Endothelial cell of umbilical vein (primary cell): Measurements from ENCODE around the gene TAS2R38. TPM values are rescaled to one million over a fixed set of nuclear protein-coding genes. Genes with fewer than 3 reads are reported as not detected.

Experiments used
- BruUV-seq: library from RNA; stranded (reverse); fragments of 400-500 nt; replicated peaks from 2 replicates; lab custom pipeline; 2021; lab: Mats Ljungman, UMichigan
- CTCF ChIA-PET: fragments of 300-600, 350-600 bp; sonication (Branson Sonifier 250); formaldehyde crosslinking; loops from one replicate; lab custom pipeline; 2021; ENCODE audit warnings: antibody characterized with exemption, inconsistent platforms; lab: Charles Lee
- POLR2A ChIA-PET: fragments of 300-600, 350-600 bp; sonication (Branson Sonifier 250); formaldehyde crosslinking; loops from one replicate; lab custom pipeline; 2021; ENCODE audit warnings: antibody characterized with exemption, inconsistent platforms; lab: Charles Lee
- DNase-seq: peaks from one replicate; pipeline ENCODE4 v3.0.0-alpha.2; 2011; ENCODE audit warnings: low read depth, low spot score
- FAIRE-seq: peaks from 2 replicates; lab custom pipeline; 2011; peaks lifted over from hg19 to GRCh38; lab: Jason Lieb, UNC
- H2AFZ ChIP-seq: 2 replicates; pipeline ENCODE4 v1.6.0; 2012; ENCODE audit warnings: low read depth, low read length, control low read depth, inconsistent platforms
- H3K27ac ChIP-seq: 2 replicates; pipeline ENCODE4 v1.5.1; 2011; ENCODE audit warnings: low read depth, mild to moderate bottlenecking, control low read depth, low read length, moderate library complexity; ENCODE audit not compliant: insufficient read depth
- H3K27me3 ChIP-seq, 2 experiments: 2 replicates each; pipeline versions ENCODE4 v1.6.0 to v1.6.1; 2011; ENCODE audit warnings: low read length in 2 of 2, mixed read lengths in 1 of 2; ENCODE audit not compliant: control insufficient read depth in 2 of 2, insufficient read depth in 2 of 2
- H3K36me3 ChIP-seq, 2 experiments: 2 replicates in 1 of 2; 3 replicates in 1 of 2; pipeline ENCODE4 v1.5.1; 2011; ENCODE audit warnings: low read length in 2 of 2, mild to moderate bottlenecking in 1 of 2, moderate library complexity in 1 of 2; ENCODE audit not compliant: control insufficient read depth in 2 of 2, insufficient read depth in 2 of 2; ENCODE audit errors: extremely low read depth in 1 of 2
- H3K4me1 ChIP-seq: 3 replicates; pipeline ENCODE4 v1.5.1; 2011; ENCODE audit warnings: mild to moderate bottlenecking, low read length; ENCODE audit not compliant: control insufficient read depth, insufficient read depth; ENCODE audit errors: extremely low read depth
- H3K4me2 ChIP-seq: 2 replicates; pipeline ENCODE4 v1.6.1; 2011; ENCODE audit warnings: low read length, control low read depth, mixed read lengths; ENCODE audit not compliant: insufficient read depth
- H3K4me3 ChIP-seq, 3 experiments: fragments of 200-600 bp in 1 of 3; sonication (generic), shearing (Covaris generic) in 1 of 3; replicated peaks in 1 of 3; 2 replicates each; pipeline ENCODE4 v1.5.1; 2011 to 2016; ENCODE audit warnings: control low read depth in 3 of 3, low read length in 3 of 3, mild to moderate bottlenecking in 2 of 3, inconsistent platforms in 1 of 3, low read depth in 1 of 3, moderate library complexity in 1 of 3; ENCODE audit not compliant: insufficient read depth in 1 of 3
- H3K79me2 ChIP-seq: 2 replicates; pipeline ENCODE4 v1.6.0; 2012; ENCODE audit warnings: low read length, inconsistent platforms; ENCODE audit not compliant: control insufficient read depth, insufficient read depth
- H3K9ac ChIP-seq: replicated peaks from 2 replicates; pipeline ENCODE3; 2011; ENCODE audit warnings: low read length, control low read depth; ENCODE audit not compliant: insufficient read depth; ENCODE audit errors: extremely low read depth
- H3K9me1 ChIP-seq: replicated peaks from 3 replicates; pipeline ENCODE4 v1.6.0; 2011; ENCODE audit warnings: mild to moderate bottlenecking, low read length; ENCODE audit not compliant: control insufficient read depth, insufficient read depth; ENCODE audit errors: extremely low read depth
- H3K9me3 ChIP-seq: replicated peaks from 2 replicates; pipeline ENCODE4 v1.5.1; 2012; ENCODE audit warnings: low read length, inconsistent platforms; ENCODE audit not compliant: control insufficient read depth, insufficient read depth
- H4K20me1 ChIP-seq: replicated peaks from 2 replicates; pipeline ENCODE3; 2011; ENCODE audit warnings: mild to moderate bottlenecking, low read length; ENCODE audit not compliant: control insufficient read depth, insufficient read depth; ENCODE audit errors: extremely low read depth
- EZH2 ChIP-seq: IDR thresholded peaks from 2 replicates; pipeline ENCODE4 v1.6.1; 2012; ENCODE audit warnings: borderline replicate concordance, low read depth, mild to moderate bottlenecking, moderate library complexity, low read length, inconsistent platforms; ENCODE audit not compliant: severe bottlenecking
- FOS ChIP-seq: IDR thresholded peaks from 2 replicates; pipeline ENCODE4 v1.6.1; 2011; ENCODE audit warnings: mild to moderate bottlenecking, low read length, moderate library complexity, borderline replicate concordance; ENCODE audit not compliant: insufficient read depth
- GATA2 ChIP-seq: IDR thresholded peaks from 2 replicates; pipeline ENCODE4 v1.7.0; 2011; ENCODE audit warnings: low read depth, mild to moderate bottlenecking, moderate library complexity, mixed read lengths, low read length; ENCODE audit not compliant: insufficient read length, insufficient read depth
- JUN ChIP-seq: IDR thresholded peaks from 2 replicates; pipeline ENCODE4 v1.6.1; 2011; ENCODE audit warnings: borderline replicate concordance, low read depth; ENCODE audit not compliant: insufficient read length, insufficient read depth
- MAX ChIP-seq: IDR thresholded peaks from 2 replicates; pipeline ENCODE4 v1.6.1; 2011; ENCODE audit not compliant: insufficient read depth, insufficient read length
- MYC ChIP-seq: IDR thresholded peaks from one replicate; pipeline ENCODE4 v1.6.1; 2011; ENCODE audit warnings: mild to moderate bottlenecking, low read depth, low read length
- POLR2A ChIP-seq: IDR thresholded peaks from 2 replicates; pipeline ENCODE4 v1.6.1; 2012; ENCODE audit warnings: low read depth, mild to moderate bottlenecking, control low read depth, low read length
- POLR2AphosphoS5 ChIP-seq: IDR thresholded peaks from 2 replicates; pipeline ENCODE4 v1.6.1; 2012; ENCODE audit warnings: low read depth, mild to moderate bottlenecking, control low read depth, low read length, moderate library complexity; ENCODE audit not compliant: insufficient read depth
- dilution Hi-C: fragments of 300-500 bp; cut with MboI; formaldehyde crosslinking; loops from one replicate; pipeline ENCODE4 v1.15.0; 2019; ENCODE audit warnings: low sequenced_read_pairs; ENCODE audit not compliant: extremely low pct_ligation_motif_present
- intact Hi-C: fragments of 100-400 bp; cut with micrococcal nuclease; formaldehyde crosslinking; loops from one replicate; pipeline ENCODE4 v1.10.0; 2022
- polyA plus RNA-seq, 4 experiments: library from polyadenylated mRNA; depleted of rRNA in 3 of 4; stranded (reverse) in 3 of 4; unstranded in 1 of 4; fragments of >200 nt; gene quantifications; 2 replicates each; pipeline versions ENCODE4 v1.2.1 to v1.2.3, GENCODE V29; 2011 to 2012; ENCODE audit warnings: missing spikeins in 1 of 4
- total RNA-seq: library from RNA; stranded (reverse); gene quantifications from 2 replicates; pipeline ENCODE4 v1.2.3, GENCODE V29; 2021
- TF ChIP-seq, protein P1 (sequence below), 2 donors: IDR thresholded peaks; 1 replicate in 1 of 2; 2 replicates in 1 of 2; pipeline ENCODE4 v1.5.1; 2011; ENCODE audit warnings: low read length in 2 of 2, mild to moderate bottlenecking in 2 of 2, moderate library complexity in 2 of 2, control low read depth in 1 of 2, inconsistent platforms in 1 of 2, low read depth in 1 of 2; ENCODE audit not compliant: insufficient read depth in 1 of 2; ENCODE audit errors: extremely low read depth in 1 of 2

Gene TAS2R38
- total and polyA plus RNA-seq, 2 donors (not counting 3 experiments of a cell fraction or from before 2014, with no cell fraction given) = not detected

DNA sequence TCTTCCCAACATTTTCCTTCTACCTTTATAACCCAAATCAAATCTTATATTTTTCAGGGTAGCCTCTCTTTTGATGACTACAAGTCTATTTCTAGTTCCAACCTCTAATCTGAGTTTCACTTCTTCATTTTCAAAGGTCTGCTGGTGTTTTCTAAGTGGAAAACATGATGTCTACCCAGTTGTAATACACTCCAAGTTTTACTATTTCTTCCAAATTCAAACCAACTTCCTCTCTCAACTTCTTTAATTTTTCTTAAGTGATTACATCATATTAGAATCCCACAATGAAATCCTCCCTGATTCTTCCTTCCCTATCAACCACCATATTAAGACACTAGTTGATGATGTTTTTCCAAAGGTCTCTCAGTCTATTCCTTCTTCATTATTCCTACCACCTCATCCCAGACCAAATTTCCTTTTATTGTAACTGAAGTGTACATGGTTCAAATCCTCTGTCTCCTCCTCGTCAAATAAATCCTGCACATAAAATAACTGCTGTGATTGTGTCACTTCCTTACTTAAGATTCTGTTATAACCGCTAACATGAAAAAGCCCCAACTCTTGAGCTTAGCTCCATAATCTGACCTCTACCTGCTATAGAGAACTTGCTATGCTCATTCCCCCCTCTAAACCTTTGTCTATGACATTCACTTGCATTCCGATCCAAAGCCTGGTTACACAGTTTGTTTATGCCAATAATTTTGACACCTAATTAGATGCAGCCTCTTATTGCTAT lies 12.7 kb downstream of the TAS2R38 start:
- Histone ChIP-seq H3K36me3 (no peaks in the 10 kb centered on the region), H3K27me3 (no peaks in the 10 kb centered on the region), H3K27ac (no peak overlapping the region), H3K4me3 (no peak overlapping the region), H3K9me3 (no peaks in the 10 kb centered on the region), H3K9me1 (no peaks in the 10 kb centered on the region), H3K4me2 (no peak overlapping the region), H3K9ac (no peak overlapping the region), H3K4me1 (no peaks in the 10 kb centered on the region), H2AFZ (no peak overlapping the region), H4K20me1 (no peaks in the 10 kb centered on the region), H3K79me2 (no peaks in the 10 kb centered on the region)
- CTCF ChIA-PET = no interaction called here
- FAIRE-seq (no peak), DNase-seq (no peak)
- POLR2A ChIA-PET = no interaction called here
- dilution Hi-C loops = no loop called here
- no peak for TF ChIP-seq MYC
- TF ChIP-seq, protein P1, sequence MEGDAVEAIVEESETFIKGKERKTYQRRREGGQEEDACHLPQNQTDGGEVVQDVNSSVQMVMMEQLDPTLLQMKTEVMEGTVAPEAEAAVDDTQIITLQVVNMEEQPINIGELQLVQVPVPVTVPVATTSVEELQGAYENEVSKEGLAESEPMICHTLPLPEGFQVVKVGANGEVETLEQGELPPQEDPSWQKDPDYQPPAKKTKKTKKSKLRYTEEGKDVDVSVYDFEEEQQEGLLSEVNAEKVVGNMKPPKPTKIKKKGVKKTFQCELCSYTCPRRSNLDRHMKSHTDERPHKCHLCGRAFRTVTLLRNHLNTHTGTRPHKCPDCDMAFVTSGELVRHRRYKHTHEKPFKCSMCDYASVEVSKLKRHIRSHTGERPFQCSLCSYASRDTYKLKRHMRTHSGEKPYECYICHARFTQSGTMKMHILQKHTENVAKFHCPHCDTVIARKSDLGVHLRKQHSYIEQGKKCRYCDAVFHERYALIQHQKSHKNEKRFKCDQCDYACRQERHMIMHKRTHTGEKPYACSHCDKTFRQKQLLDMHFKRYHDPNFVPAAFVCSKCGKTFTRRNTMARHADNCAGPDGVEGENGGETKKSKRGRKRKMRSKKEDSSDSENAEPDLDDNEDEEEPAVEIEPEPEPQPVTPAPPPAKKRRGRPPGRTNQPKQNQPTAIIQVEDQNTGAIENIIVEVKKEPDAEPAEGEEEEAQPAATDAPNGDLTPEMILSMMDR (IDR thresholded peaks at IDR 0.05; ENCODE audit: extremely low read depth in 1 of 2, insufficient read depth in 1 of 2, low read depth in 1 of 2, low read length in 2 of 2) = no peak
- no peak for TF ChIP-seq POLR2AphosphoS5
- TF ChIP-seq GATA2 = no peak
- TF ChIP-seq EZH2 = no peak
- no peak for TF ChIP-seq FOS
- TF ChIP-seq JUN = no peak
- no peak for TF ChIP-seq MAX
- no peak for TF ChIP-seq POLR2A
- BruUV-seq = no TSS peak
- intact Hi-C loops = no loop called here
